ENCODE results near the gene PRG2. TPM values are rescaled to one million over a fixed set of nuclear protein-coding genes. Genes with fewer than 3 reads are reported as not detected.
A peak's percentile ranks its signal among the peaks of the same experiment; 100 is the strongest.

PRG2 gene
- total and polyA plus RNA-seq, 9 of the 15 experiments (the other 6 are each of a cell fraction or from before 2014, with no cell fraction given) = 1.8 to 78.0 (median 26.6) TPM

DNA sequence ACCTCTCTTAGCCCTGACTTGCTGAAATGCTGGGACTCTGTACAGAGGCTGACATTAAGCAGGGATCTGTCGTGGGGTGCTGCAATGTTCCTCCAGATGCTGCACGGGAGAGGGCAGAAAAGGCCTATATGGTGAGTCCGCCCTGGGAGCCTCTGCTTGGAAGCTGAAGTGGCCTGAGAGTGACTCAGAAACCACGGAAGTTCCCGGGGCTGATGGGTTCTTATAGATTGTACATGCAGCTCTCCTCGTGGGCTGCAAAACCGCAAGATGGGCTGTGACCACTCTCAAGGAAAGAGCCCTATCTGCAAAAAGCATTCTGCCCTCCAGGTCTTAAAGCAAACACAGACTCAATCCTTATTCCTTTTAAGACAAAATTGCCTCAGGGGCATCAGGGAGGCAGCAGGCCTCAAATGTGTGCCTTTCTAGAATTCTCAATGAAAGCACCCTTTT is 42.3 kb upstream of the PRG2 start (continued):
- TF ChIP-seq, protein P1, sequence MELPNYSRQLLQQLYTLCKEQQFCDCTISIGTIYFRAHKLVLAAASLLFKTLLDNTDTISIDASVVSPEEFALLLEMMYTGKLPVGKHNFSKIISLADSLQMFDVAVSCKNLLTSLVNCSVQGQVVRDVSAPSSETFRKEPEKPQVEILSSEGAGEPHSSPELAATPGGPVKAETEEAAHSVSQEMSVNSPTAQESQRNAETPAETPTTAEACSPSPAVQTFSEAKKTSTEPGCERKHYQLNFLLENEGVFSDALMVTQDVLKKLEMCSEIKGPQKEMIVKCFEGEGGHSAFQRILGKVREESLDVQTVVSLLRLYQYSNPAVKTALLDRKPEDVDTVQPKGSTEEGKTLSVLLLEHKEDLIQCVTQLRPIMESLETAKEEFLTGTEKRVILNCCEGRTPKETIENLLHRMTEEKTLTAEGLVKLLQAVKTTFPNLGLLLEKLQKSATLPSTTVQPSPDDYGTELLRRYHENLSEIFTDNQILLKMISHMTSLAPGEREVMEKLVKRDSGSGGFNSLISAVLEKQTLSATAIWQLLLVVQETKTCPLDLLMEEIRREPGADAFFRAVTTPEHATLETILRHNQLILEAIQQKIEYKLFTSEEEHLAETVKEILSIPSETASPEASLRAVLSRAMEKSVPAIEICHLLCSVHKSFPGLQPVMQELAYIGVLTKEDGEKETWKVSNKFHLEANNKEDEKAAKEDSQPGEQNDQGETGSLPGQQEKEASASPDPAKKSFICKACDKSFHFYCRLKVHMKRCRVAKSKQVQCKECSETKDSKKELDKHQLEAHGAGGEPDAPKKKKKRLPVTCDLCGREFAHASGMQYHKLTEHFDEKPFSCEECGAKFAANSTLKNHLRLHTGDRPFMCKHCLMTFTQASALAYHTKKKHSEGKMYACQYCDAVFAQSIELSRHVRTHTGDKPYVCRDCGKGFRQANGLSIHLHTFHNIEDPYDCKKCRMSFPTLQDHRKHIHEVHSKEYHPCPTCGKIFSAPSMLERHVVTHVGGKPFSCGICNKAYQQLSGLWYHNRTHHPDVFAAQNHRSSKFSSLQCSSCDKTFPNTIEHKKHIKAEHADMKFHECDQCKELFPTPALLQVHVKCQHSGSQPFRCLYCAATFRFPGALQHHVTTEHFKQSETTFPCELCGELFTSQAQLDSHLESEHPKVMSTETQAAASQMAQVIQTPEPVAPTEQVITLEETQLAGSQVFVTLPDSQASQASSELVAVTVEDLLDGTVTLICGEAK (IDR thresholded peaks at IDR 0.05) = no peak
- TF ChIP-seq, protein P1 (CRISPR knock-in tag; IDR thresholded peaks at IDR 0.05) = no peak
- TF ChIP-seq JUN (IDR thresholded peaks at IDR 0.05; ENCODE audit: borderline replicate concordance, low read depth, low read length) (peak; percentile 71; the same call in 1 of the 2 replicates), JUN (CRISPR knock-in tag; IDR thresholded peaks at IDR 0.05; ENCODE audit: borderline replicate concordance) (no peak), GTF2F1 (IDR thresholded peaks at IDR 0.05; ENCODE audit: low read depth, low read length) (no peak), MAZ (CRISPR knock-in tag; conservative IDR thresholded peaks at IDR 0.05 in 1 of 2, IDR thresholded peaks at IDR 0.05 in 1 of 2) (peak in 1 of 2 experiments; percentile 27; a peak in 1 of 4 replicates), ZNF175 (CRISPR knock-in tag; IDR thresholded peaks at IDR 0.05; ENCODE audit: low read depth) (peak; percentile 63; the same call in 1 of the 2 replicates), TBP (optimal IDR thresholded peaks at IDR 0.05; ENCODE audit: low read depth, low read length) (peak; percentile 65), MXI1 (IDR thresholded peaks at IDR 0.05; ENCODE audit: low read depth, low read length) (no peak), SMC3 (conservative IDR thresholded peaks at IDR 0.05; ENCODE audit: insufficient read depth, low read depth, low read length) (no peak), ZNF785 (CRISPR knock-in tag; IDR thresholded peaks at IDR 0.05) (no peak), RAD21 (CRISPR knock-in tag; conservative IDR thresholded peaks at IDR 0.05 in 1 of 2, IDR thresholded peaks at IDR 0.05 in 1 of 2) (peak in 1 of 2 experiments; percentile 36; a peak in 2 of 4 replicates), RBFOX2 (IDR thresholded peaks at IDR 0.05; ENCODE audit: low read depth, low read length) (peak; percentile 51)
- TF ChIP-seq, protein P2, sequence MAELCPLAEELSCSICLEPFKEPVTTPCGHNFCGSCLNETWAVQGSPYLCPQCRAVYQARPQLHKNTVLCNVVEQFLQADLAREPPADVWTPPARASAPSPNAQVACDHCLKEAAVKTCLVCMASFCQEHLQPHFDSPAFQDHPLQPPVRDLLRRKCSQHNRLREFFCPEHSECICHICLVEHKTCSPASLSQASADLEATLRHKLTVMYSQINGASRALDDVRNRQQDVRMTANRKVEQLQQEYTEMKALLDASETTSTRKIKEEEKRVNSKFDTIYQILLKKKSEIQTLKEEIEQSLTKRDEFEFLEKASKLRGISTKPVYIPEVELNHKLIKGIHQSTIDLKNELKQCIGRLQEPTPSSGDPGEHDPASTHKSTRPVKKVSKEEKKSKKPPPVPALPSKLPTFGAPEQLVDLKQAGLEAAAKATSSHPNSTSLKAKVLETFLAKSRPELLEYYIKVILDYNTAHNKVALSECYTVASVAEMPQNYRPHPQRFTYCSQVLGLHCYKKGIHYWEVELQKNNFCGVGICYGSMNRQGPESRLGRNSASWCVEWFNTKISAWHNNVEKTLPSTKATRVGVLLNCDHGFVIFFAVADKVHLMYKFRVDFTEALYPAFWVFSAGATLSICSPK (IDR thresholded peaks at IDR 0.05; ENCODE audit: borderline replicate concordance) = no peak
- TF ChIP-seq, protein P3, sequence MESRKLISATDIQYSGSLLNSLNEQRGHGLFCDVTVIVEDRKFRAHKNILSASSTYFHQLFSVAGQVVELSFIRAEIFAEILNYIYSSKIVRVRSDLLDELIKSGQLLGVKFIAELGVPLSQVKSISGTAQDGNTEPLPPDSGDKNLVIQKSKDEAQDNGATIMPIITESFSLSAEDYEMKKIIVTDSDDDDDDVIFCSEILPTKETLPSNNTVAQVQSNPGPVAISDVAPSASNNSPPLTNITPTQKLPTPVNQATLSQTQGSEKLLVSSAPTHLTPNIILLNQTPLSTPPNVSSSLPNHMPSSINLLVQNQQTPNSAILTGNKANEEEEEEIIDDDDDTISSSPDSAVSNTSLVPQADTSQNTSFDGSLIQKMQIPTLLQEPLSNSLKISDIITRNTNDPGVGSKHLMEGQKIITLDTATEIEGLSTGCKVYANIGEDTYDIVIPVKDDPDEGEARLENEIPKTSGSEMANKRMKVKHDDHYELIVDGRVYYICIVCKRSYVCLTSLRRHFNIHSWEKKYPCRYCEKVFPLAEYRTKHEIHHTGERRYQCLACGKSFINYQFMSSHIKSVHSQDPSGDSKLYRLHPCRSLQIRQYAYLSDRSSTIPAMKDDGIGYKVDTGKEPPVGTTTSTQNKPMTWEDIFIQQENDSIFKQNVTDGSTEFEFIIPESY (CRISPR knock-in tag; IDR thresholded peaks at IDR 0.05) = no peak

Measured in K562 (cell line).